Gastrocnemius medialis (tissue), 4 donors: Measurements from ENCODE around the gene POLE. TPM values are rescaled to one million over a fixed set of nuclear protein-coding genes. Genes with fewer than 3 reads are reported as not detected.

ENCODE experiments used
- ATAC-seq, 2 donors: fragments of 150-250 bp; one replicate each; pipeline ENCODE4 v1.9.1; 2016
- DNase-seq, 2 donors: peaks; one replicate each; pipeline ENCODE4 v3.0.0-alpha.2; 2019
- H3K27ac ChIP-seq, 4 donors: fragments of 200-600 bp; sonication (generic); 1 replicate in 1 of 4; 2 replicates in 3 of 4; pipeline ENCODE4 v1.5.1; 2016 to 2018; ENCODE audit warnings: mild to moderate bottlenecking in 2 of 4, moderate library complexity in 1 of 4
- H3K27me3 ChIP-seq, 3 donors: fragments of 200-600 bp; sonication (generic) in 2 of 3; 1 replicate in 1 of 3; 2 replicates in 2 of 3; pipeline versions ENCODE4 v1.5.1 to v1.6.0; 2016 to 2019; ENCODE audit warnings: mild to moderate bottlenecking in 1 of 3, moderate library complexity in 1 of 3
- H3K36me3 ChIP-seq, 2 donors: fragments of 200-600 bp; sonication (generic) in 1 of 2; one replicate each; pipeline ENCODE4 v1.5.1; 2017 to 2018
- H3K4me1 ChIP-seq, 2 donors: fragments of 200-600 bp; sonication (generic) in 1 of 2; one replicate each; pipeline ENCODE4 v1.5.1; 2016 to 2017; ENCODE audit warnings: mild to moderate bottlenecking in 2 of 2
- H3K4me3 ChIP-seq, 4 donors: fragments of 200-600 bp; sonication (generic) in 3 of 4; 1 replicate in 1 of 4; 2 replicates in 3 of 4; pipeline ENCODE4 v1.5.1; 2016 to 2019; ENCODE audit warnings: mild to moderate bottlenecking in 2 of 4
- H3K9me3 ChIP-seq, 3 donors: fragments of 200-600 bp; sonication (generic) in 2 of 3; 1 replicate in 1 of 3; 2 replicates in 2 of 3; pipeline ENCODE4 v1.5.1; 2016 to 2019
- POLR2A ChIP-seq, 2 donors: fragments of 450-650 bp; IDR thresholded peaks; one replicate each; pipeline ENCODE4 v1.6.1; 2017; ENCODE audit warnings: antibody characterized with exemption in 2 of 2, mild to moderate bottlenecking in 2 of 2, moderate library complexity in 2 of 2
- in situ Hi-C, 4 donors: fragments of 200-750 bp; cut with MboI; loops; one replicate each; pipeline versions ENCODE4 v1.15.0 to v1.8.0; 2017; ENCODE audit warnings: low sequenced_read_pairs in 4 of 4
- intact Hi-C: fragments of 100-400 bp; cut with DNase I; formaldehyde crosslinking; loops from one replicate; pipeline ENCODE4 v1.15.1; 2023; ENCODE audit warnings: low total_unique reads
- total RNA-seq, 4 donors: library from RNA; depleted of rRNA; stranded (reverse); fragments of >200 nt; gene quantifications; one replicate each; pipeline versions ENCODE4 v1.1.0 to v1.2.3, GENCODE V29; 2016
- TF ChIP-seq, protein P1 (sequence below), 5 experiments: fragments of 450-650 bp in 3 of 5; fragments of 200-600 bp in 2 of 5; sonication (generic) in 2 of 5; IDR thresholded peaks in 4 of 5; conservative IDR thresholded peaks in 1 of 5; 1 replicate in 4 of 5; 2 replicates in 1 of 5; pipeline ENCODE4 v1.5.1; 2016 to 2019; ENCODE audit warnings: antibody characterized with exemption in 5 of 5, mild to moderate bottlenecking in 3 of 5, moderate library complexity in 3 of 5

The POLE gene
- total RNA-seq, 4 donors from 2014 or later, result 7.1 to 18.7 (median 11.1) TPM

DNA sequence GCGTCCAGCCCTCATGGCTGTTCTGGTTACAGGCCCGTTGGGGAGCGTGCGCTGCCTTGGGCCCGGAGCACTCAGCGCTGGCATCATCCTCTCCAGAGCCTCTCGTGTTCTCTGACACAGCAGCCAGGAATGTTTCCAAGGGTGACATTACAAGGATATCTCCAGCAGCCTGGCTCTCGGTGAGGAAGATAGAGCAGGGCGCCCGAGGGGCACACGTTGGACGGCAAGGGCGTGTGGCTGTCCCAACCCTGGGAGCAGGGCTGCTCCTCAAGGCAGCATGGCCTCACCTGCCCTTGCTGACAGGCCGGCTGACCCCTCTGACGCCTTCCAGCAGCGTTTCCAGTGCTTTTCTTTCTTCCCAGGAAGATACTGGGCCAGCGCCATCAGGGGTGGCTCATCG lies 91.1 kb downstream of the POLE start:
- intact Hi-C loops (no loop called here), in situ Hi-C loops (no loop called here)
- Histone ChIP-seq H3K36me3 (no peaks in the 10 kb centered on the region), H3K27ac (no peak overlapping the region), H3K27me3 (peaks cover 0 to 36% (median 16%) of the 10 kb centered on the region in 3 donors), H3K4me1 (peaks cover 0 to 17% of the 10 kb centered on the region in 2 donors), H3K9me3 (no peaks in the 10 kb centered on the region), H3K4me3 (no peak overlapping the region)
- DNase-seq, result no peak
- no peak for ATAC-seq
- TF ChIP-seq POLR2A (IDR thresholded peaks at IDR 0.05), result no peak
- TF ChIP-seq, protein P1, sequence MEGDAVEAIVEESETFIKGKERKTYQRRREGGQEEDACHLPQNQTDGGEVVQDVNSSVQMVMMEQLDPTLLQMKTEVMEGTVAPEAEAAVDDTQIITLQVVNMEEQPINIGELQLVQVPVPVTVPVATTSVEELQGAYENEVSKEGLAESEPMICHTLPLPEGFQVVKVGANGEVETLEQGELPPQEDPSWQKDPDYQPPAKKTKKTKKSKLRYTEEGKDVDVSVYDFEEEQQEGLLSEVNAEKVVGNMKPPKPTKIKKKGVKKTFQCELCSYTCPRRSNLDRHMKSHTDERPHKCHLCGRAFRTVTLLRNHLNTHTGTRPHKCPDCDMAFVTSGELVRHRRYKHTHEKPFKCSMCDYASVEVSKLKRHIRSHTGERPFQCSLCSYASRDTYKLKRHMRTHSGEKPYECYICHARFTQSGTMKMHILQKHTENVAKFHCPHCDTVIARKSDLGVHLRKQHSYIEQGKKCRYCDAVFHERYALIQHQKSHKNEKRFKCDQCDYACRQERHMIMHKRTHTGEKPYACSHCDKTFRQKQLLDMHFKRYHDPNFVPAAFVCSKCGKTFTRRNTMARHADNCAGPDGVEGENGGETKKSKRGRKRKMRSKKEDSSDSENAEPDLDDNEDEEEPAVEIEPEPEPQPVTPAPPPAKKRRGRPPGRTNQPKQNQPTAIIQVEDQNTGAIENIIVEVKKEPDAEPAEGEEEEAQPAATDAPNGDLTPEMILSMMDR (IDR thresholded peaks at IDR 0.05 in 4 of 5, conservative IDR thresholded peaks at IDR 0.05 in 1 of 5), result no peak

DNA sequence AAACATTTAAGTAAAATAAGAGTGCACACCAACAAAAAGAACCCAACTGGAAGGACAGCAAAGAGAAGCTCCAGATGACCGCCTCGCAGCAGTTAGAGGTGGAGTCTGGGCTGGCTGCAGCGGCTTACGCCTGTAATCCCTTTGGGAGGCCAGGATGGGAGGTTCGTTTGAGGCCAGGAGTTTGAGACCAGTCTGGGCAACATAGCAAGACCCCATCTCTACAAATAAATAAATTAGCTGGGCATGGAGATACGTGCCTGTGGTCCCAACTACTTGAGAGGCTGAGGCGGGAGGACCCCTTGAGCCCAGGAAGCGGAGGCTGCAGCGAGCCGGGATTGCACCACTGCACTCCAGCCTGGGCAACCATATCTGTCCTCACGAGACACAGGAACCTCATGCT lies 92.0 kb downstream of the POLE start:
- DNase-seq (no peak), ATAC-seq (no peak)
- Histone ChIP-seq H3K9me3 (no peaks in the 10 kb centered on the region), H3K27ac (no peak overlapping the region), H3K4me1 (peaks cover 0 to 10% of the 10 kb centered on the region in 2 donors), H3K27me3 (peaks cover 0 to 30% (median 16%) of the 10 kb centered on the region in 3 donors), H3K4me3 (no peak overlapping the region), H3K36me3 (no peaks in the 10 kb centered on the region)
- in situ Hi-C loops, result no loop called here
- intact Hi-C loops, result no loop called here
- TF ChIP-seq, protein P1 (IDR thresholded peaks at IDR 0.05 in 4 of 5, conservative IDR thresholded peaks at IDR 0.05 in 1 of 5), result no peak
- TF ChIP-seq POLR2A (IDR thresholded peaks at IDR 0.05), result no peak

DNA sequence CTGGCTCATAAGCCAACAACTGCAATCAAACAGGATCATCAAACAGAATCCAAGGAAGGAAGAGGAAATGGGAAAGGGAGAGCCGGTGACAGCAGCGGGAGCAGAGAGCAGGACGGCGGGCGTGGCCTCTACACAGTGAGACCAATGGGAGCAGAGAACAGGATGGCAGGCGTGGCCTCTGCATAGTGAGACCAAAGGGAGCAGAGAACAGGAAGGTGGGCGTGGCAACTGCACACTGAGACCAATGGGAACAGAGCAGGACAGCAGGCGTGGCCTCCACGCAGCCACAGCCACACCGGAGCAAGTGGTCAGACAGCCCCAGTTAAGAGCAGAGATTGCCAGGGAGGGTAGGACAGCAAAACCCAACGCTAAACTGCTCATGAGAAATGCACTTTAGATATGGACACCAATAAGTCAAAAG lies 93.2 kb downstream of the POLE start:
- H3K9me3 ChIP-seq, result no peaks in the 10 kb centered on the region
- peak; percentile 69 to 86 for DNase-seq
- H3K4me1 ChIP-seq, result peaks cover 0 to 10% of the 10 kb centered on the region in 2 donors
- H3K27ac ChIP-seq, result no peak overlapping the region
- in situ Hi-C loops, result no loop called here
- peak overlapping the region; percentile 3 to 35 (median 18) for H3K4me3 ChIP-seq
- H3K27me3 ChIP-seq, result peaks cover 0 to 25% (median 11%) of the 10 kb centered on the region in 3 donors
- no peaks in the 10 kb centered on the region for H3K36me3 ChIP-seq
- ATAC-seq, result peak; percentile 99
- intact Hi-C loops, result no loop called here
- no peak for TF ChIP-seq POLR2A (IDR thresholded peaks at IDR 0.05)
- TF ChIP-seq, protein P1 (IDR thresholded peaks at IDR 0.05 in 4 of 5, conservative IDR thresholded peaks at IDR 0.05 in 1 of 5), result no peak

DNA sequence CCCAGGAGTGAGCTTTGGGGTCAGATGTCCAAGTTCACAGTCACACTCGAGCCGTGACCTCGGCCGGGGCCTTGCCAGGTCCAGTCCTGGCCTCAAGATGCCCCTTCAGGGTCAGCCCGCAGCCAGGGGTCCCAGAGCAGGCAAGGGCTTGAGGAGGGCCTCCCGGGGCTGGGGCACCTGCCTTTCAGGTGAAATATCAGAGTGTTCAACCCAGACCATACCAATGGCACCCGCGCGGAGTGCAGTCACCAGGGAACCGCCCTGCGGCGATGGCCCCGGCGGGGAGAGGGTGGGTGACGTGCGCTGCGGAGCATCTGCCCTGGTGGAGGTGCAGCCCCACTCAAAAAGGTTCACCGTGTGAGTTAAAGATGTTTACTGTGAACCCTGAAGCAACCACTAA lies 93.6 kb downstream of the POLE start:
- no peaks in the 10 kb centered on the region for H3K9me3 ChIP-seq
- TF ChIP-seq, protein P1 (IDR thresholded peaks at IDR 0.05 in 4 of 5, conservative IDR thresholded peaks at IDR 0.05 in 1 of 5), result no peak
- no peak for TF ChIP-seq POLR2A (IDR thresholded peaks at IDR 0.05)
- no peak overlapping the region for H3K27ac ChIP-seq
- no peaks in the 10 kb centered on the region for H3K36me3 ChIP-seq
- in situ Hi-C loops, result no loop called here
- peaks cover 0 to 21% (median 11%) of the 10 kb centered on the region in 3 donors for H3K27me3 ChIP-seq
- intact Hi-C loops, result no loop called here
- peak overlapping the region; percentile 3 to 35 (median 18) for H3K4me3 ChIP-seq
- DNase-seq, result no peak
- peaks cover 0 to 6% of the 10 kb centered on the region in 2 donors for H3K4me1 ChIP-seq
- peak in 1 of 2 donors; percentile 10 for ATAC-seq

DNA sequence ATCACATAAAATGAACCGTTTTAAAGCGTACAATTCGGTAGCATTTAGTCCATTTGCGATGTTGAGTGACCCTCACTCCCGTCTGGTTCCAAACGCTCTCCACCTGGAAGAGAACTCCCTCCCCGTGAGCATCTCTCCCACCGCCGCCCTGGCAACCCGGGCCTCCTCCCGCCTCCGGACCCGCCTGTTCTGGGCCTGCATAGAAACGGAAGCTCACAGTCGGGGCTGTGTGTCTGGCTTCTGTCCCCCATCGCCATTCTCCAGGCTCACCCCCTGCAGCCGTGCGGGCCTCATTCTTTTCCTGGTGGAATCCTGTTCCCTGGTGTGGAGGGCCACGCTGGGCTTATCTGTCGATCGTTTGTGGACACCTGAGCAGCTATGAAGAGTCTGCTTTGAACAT lies 94.1 kb downstream of the POLE start:
- ATAC-seq, result no peak
- H3K27me3 ChIP-seq, result peaks cover 0 to 20% (median 11%) of the 10 kb centered on the region in 3 donors
- no peak overlapping the region for H3K27ac ChIP-seq
- in situ Hi-C loops (no loop called here), intact Hi-C loops (no loop called here)
- no peak for TF ChIP-seq POLR2A (IDR thresholded peaks at IDR 0.05)
- TF ChIP-seq, protein P1 (IDR thresholded peaks at IDR 0.05 in 4 of 5, conservative IDR thresholded peaks at IDR 0.05 in 1 of 5), result no peak
- peaks cover 0 to 5% of the 10 kb centered on the region in 2 donors for H3K4me1 ChIP-seq
- H3K36me3 ChIP-seq, result no peaks in the 10 kb centered on the region
- DNase-seq, result no peak
- no peaks in the 10 kb centered on the region for H3K9me3 ChIP-seq
- no peak overlapping the region for H3K4me3 ChIP-seq
